ENCODE data around the gene POLR2E.

GRCh38 chr19:1094655-1094977 is 559 bp downstream of the POLR2E start:
- no peak for TF ChIP-seq SP1 (IDR thresholded peaks at IDR 0.05; ENCODE audit: low read depth, low read length)
- TF ChIP-seq TAF1 (IDR thresholded peaks at IDR 0.05; ENCODE audit: borderline replicate concordance, low read depth, low read length) = no peak

Measured in GM12878 (cell line).